ENCODE data around the gene DNAH17. TPM values are rescaled to one million over a fixed set of nuclear protein-coding genes. Genes with fewer than 3 reads are reported as not detected.
"Not testable (repeated sequence)": the region's sequence is repeated elsewhere in the genome, so short reads cannot be mapped to it uniquely, and the experiment has no call there.

DNAH17 gene
- polyA plus RNA-seq, 3 donors: 1.9 to 4.5 (median 2.4) TPM

DNA sequence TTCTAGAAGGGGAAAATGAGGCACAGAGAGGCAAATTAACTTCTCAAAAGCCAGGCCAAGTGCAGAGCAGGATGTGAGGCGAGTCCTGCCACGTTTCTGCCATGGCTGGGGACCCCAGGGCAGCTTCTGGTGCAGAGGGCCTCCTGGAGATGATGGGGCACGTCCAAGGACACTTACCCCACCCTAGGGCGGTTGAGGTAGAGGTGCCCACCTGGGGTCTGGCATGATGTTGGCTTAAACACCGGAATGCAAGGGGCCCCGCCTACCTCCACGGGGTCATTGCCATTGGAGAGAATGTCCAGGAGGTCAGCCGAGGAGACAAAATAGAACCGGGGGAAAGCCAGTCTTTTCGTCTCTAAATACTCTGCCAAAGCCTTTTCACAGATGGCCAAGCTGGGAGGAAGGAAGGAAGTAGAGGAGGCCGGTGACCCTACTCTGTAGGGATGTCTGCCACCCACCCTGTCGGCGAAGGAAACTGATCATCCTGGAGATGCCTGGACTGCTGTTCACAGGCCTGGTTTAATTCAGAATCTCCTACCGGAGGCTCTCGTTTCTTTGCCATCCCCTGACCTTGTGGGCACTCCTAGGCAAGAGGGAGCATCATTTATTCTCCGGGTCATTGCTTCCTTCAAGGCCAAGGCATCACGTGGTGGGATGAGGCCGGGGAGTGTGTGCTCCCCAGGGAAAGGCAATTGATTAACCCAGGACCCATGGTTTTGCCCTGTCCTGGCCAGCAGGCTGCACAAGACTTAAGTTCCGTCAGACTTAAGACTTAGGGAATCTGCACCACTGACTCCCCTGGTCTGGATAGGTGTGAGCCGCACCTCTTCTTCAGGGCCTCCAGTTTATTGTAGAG, 70.5 kb downstream of the DNAH17 start:
- no peak for DNase-seq (ENCODE audit: extremely low read depth in 1 of 11, low read depth in 9 of 11, low spot score in 4 of 11)

DNA sequence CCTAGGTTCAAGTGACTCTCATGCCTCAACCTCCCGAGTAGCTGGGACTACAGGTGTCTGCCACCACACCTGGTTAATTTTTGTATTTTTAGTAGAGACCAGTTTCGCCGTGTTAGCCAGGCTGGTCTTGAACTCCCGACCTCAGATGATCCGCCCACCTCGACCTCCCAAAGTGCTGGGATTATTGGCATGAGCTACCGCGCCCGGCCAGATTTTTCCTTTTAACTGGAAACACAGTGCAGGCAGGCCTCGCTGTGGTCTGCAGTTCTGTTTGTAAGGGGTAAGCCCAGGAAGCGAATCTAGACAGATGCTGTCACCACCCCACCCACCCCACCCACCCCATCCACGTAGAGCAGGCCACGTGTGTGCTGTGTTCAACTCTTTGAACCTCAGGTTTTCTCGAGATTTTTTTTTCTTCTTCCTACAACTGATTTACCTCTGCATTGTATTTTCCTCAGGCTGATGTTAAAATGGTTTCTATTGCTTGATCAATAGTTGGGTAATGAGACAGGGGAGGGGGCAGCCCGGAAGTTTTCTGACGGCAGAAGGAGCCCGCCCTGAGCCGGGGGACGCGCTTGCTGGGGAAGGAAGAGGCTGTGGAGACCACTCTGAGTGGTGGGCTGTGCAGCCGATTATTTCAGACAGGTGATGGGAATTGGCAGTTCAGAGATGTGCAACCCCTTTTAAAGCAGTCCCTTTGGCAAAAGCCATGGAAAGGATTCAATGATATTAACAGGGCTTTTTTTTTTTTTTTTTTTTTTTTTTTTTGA, 72.9 kb downstream of the DNAH17 start:
- no peak for DNase-seq (ENCODE audit: extremely low read depth in 1 of 11, low read depth in 9 of 11, low spot score in 4 of 11)

DNA sequence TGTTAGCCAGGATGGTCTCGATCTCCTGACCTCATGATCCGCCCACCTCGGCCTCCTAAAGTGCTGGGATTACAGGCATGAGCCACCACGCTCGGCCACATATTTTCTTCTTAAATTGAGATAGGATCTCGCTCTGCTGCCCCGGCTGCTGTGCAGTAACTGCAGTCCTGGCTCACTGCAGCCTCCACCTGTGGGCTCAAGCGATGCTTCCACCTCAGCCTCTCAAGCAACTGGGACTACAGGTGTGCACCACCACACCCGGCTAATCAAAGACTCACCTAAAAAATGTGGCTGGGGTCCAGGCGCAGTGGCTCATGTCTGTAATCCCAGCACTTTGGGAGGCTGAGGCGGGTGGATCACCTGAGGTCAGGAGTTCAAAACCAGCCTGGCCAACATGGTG, 73.8 kb downstream of the DNAH17 start:
- DNase-seq (ENCODE audit: extremely low read depth in 1 of 11, low read depth in 9 of 11, low spot score in 4 of 11): not testable (repeated sequence)

DNA sequence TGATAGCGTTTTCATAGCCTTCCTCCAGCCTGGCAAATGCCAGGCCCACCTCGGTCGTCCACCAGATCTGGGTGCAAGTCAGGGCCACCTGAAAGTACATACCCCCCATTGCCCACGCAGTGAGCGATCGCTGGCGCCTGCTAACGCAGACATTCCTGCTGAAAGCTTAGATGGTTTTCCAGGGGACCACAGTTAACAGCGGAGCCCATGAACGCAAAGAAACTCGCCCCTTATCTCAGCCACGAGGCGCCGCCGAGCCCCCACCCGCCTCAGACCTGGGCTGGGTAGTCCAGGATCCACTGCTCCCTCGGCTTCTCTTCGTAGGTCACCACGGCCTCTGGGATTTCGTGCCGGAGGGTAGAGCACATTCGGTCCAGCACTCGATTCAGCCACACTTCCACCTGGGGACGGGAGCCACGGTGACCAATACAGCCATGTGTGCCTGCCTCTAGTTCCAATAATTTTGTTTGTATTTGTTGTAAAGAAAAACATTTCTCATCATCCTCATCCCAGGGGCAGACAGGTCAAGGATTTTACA, 74.5 kb downstream of the DNAH17 start:
- DNase-seq (ENCODE audit: extremely low read depth in 1 of 11, low read depth in 9 of 11, low spot score in 4 of 11): no peak

DNA sequence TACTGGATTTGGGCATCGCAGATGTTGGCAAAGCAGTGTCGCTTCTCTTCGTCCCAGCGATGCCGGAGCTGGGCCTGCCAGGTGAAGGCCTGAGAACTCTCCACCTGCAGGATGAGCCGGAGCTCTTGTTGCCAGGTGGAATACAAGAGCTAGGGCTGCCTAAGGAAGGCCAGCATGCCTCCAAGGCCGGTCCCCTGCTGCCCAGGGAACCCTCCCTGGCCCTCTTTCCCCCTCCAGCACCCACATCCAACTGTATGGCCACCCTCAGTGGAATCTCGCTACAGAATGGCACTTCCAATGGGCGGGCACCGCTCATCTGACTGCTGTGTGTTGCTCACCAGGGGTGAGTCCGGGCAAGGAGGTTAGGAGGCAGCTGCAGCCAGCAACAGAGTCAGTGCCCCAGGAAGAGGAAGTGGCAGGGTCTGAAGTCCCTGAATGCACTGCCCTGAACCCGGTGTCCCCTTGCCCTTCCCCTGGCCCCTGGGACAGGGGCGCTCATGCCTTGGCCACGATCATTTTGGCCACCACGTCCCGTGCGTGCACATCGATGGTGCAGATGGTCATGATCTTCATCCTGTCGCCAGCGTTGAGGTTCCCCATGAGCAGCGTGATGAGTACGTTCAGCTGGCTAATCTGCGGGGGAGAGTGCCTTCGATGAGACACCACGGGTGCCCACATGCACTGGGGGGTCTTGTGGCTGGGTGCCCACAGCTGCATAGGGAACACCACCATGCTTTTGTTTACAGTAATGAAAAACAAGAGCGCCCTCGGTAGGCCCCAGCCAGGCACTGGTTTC, 75.8 kb downstream of the DNAH17 start:
- no peak for DNase-seq (ENCODE audit: extremely low read depth in 1 of 11, low read depth in 9 of 11, low spot score in 4 of 11)

DNA sequence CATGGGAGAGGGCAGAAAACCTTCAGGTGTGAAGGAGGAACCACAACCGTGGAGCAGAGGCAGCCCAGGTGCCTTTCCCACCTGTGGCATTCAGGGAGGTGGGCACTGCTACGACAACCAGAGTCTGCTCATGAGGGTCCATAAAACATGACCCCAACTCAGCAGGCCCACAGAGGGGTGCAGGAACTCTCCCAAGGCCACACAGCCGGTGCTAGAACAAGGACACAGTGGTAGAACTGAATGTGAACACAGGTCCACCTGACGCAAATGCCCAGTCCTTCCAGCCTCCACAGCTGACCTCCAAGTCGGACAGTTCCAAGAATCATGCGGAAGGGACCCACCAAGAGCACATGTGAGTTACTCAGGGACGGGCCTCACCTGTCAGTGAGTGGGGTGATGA, 76.4 kb downstream of the DNAH17 start:
- DNase-seq (ENCODE audit: extremely low read depth in 1 of 11, low read depth in 9 of 11, low spot score in 4 of 11): no peak

DNA sequence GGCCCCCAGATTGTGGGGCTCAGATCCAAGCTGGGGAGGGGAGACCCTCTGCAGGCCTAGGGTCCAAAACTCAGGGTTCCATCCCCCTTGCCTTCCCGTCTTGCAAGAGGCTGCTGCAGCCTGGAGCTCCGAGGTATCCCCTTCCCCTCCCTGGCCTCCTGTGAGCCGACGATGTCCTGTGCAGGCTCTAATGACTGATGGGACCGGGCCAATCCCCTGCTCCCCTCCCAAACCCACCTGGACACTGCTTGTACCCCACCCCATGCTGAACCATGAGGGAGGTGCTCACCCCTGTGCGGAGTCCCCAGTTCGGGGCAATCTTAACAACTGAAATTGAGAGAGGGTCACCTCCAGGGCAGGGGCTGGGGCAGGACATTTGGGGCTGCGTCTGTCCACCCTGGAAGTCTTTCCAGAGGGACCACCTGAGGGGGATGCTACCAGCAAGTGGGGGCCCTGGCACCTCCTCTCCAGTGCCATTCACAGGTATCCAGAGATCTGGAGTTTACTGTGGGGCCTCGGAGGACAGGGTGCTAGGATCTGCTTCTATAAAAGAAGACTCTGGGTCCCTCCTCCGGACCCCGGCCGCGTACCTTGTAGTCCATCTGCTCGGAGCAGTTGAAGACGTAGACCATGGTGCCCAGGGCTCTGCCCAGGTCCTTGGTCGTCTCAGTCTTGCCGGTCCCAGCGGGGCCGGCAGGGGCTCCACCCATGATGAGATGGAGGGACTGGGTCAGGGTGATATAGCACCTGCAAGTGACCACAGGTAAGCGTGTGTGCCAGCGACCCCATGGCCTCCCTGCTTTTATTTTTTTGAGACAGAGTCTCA, 77.3 kb downstream of the DNAH17 start:
- no peak for DNase-seq (ENCODE audit: extremely low read depth in 1 of 11, low read depth in 9 of 11, low spot score in 4 of 11)

DNA sequence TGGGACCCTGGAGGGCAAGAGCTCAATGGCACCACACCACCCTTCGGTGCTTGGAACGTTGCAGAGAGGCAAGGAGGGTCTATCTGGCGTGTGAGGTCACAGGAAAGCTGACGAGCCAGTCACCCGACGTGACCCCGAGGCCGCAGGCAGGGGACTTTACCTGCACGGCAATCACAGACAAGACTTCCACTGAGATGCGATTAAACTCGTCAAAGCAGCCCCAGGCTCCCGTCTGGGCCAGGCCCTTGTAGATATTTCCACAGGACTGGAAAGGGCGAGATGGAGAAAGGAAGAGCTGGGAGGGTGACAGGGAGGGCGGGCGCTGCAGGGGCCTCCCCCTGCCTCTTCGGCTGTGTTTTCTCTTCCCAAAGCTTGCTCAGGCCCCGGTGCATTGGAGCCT, 78.3 kb downstream of the DNAH17 start:
- DNase-seq (ENCODE audit: extremely low read depth in 1 of 11, low read depth in 9 of 11, low spot score in 4 of 11): no peak

DNA sequence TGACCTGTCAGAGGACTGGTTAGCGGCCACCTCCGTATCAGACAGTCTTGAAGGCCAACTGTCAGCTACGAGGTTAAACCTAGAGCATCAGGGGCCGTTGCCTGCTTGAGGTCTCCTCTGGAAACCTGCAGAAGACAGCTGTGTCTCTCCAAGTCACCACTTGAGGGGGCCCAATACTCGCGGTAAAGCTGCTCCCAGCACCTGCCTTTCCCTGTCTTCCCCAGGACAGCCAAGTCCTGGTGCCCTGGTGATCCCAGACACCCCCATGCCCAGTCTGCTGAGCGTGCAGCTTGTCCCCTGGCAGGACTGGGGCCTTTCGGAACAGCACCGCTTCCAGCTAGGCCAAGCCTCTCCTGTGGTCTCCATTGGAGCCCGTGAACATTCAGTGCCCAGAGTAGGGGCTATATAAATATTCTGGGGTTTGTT, 80.1 kb downstream of the DNAH17 start:
- peak in 9 of 11 donors; percentile 24 to 62 (median 52) for DNase-seq (ENCODE audit: extremely low read depth in 1 of 11, low read depth in 9 of 11, low spot score in 4 of 11)

DNA sequence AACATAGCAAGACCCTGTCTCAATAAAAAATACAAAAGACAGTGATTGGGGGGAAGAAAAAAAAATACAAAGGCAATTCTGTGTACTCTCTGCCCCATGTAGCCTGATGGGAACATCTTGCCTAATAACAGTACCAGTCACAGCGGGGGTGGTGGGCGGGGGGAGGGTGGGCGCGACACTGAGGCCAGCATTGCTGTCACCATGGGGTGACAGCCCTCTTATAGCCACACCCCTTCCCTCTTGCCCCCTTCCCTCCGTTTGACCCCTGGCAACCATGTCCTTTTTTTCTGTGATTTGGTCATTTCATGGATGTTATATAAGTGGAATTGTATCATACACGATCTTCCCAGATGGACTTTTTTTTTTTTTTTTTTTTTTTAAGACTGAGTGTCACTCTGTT, 80.9 kb downstream of the DNAH17 start:
- DNase-seq (ENCODE audit: extremely low read depth in 1 of 11, low read depth in 9 of 11, low spot score in 4 of 11): no peak

DNA sequence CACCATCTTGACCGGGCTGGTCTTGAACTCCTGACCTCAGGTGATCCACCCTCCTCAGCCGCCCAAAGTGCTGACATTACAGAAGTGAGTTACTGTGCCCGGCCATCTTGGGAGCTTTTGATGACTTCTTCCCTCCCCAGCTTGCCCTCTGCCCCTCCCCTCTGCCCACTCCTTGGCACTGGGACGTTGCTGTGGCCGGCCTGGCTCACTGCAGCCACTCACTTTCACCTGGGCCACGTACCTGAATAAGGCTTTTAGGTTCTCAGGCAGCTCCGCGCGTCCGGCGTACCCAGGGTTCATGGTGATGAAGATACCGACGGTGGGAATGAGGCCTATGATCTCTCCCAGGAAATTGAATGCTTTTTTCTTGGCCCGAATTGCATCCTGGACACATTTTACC, 81.6 kb downstream of the DNAH17 start:
- no peak for DNase-seq (ENCODE audit: extremely low read depth in 1 of 11, low read depth in 9 of 11, low spot score in 4 of 11)

DNA sequence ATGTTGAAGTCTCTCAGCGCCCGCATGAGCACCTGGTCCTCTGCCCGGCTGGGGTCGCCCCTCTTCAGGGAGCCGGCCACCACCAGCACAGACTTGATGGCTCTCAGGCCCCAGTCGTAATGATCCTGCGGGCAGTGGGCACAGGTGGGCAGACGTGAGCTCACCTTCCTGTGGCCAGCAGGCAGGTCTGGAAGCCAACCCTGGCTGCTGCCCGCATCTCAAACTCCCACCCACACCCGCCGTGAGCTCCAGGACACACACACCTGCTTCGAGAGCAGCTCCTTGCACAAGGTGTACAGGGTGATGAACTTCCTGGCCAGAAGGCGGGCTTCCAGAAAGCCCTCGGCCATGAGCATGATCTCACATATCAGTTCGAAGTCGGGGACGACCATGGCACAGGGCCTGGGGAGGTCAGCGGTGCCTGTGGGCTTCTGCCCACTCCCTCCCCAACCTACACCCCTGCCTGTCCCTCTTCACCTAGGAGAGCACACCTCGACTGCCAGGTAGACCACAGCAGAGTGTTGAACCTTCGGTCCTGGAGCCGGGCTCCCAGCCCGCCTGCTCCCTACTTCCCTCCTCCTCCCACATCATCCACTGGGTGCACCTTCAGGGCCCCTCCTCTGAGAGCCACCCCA, 82.4 kb downstream of the DNAH17 start:
- no peak for DNase-seq (ENCODE audit: extremely low read depth in 1 of 11, low read depth in 9 of 11, low spot score in 4 of 11)

DNA sequence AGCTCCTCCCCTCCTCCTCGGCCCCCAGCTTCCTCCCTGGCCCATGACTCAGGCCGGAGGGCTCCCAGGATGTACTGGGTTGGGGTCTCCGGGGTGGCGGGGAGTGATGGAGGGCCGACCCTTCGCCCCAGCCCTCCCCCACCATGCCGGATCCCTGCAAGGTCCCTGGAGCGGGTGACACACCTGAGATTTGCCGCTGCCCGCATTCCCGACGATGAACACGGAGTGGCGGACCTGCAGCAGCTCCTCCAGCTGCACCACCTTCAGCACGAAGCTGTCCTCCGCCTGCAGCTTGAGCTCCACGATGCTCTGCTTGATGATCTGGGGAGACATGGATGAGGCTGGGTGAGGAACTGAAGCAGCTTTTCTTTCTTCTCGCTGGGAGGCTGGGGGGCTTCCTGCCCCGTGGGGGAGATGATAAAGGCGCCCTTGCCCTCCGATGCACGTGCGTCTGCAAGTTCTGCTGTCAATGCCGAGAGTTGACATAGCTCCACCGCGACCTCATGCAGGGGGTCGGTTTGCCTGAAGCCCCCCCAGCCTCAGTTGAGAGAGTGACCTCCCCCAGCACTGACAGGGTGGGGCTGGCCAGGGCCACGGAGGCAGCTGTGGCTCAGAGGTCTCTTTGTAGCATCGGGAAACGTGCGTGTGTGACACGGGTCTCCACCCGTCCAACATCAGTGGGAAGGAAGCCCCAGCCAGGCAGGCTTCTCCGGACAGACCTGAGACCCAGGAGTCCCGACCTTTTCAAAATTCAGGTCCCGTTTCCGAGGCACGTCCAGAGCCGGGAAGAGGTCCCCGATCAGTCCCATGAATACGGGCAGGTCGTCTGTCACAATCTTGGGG, 83.1 kb downstream of the DNAH17 start:
- no peak for DNase-seq (ENCODE audit: extremely low read depth in 1 of 11, low read depth in 9 of 11, low spot score in 4 of 11)

DNA sequence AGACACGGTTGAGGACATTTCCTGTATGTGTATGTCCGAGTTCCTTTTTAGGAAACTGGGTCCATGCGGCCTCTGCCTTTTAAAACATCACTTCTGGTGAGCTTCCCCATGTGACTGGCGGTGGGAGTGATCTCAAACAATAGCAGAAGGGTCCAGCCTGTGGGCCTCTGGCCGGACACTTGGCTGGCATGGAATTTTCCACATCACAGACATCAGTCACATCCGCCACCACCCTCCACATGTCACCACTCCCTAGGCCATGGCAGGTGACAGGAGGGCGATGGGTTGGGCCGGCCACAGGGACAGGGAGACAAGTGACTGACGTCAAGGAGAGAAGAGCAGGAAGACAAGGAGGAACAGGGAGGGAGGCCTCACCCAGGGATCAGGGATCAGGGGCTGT, 83.7 kb downstream of the DNAH17 start:
- no peak for DNase-seq (ENCODE audit: extremely low read depth in 1 of 11, low read depth in 9 of 11, low spot score in 4 of 11)

DNA sequence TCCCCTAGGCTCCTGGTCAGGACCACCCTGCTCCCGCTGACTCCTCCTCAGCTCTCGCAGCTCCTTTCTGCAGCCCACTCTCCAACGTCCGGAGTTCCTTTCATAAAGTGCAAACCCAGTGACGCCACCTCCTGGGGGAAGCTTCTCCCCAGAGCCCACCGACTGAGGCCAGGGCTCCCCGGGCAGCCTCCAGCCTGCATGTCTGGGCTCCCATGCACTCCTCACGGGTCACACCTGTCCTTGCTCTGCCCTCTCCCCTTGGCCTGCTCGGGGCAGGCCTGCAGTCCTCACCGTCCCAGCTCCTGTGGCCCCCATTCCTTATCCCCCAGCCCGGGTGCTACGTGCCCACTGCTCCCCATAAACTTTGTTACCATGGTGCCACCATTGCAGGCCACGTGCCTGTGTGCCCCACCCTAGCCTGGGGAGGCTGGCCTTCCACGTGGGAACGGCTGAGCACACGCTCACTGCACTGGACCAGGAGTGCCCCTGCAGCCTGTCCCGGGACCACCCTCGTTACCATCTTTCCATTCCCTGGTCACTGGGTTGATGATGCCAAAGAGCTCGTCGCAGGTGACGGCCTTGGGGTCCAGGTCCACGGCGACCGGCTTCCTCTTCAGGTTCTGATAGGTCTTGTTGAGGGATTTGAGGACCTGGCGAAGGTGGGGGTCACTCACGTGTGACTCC, 84.9 kb downstream of the DNAH17 start:
- no peak for DNase-seq (ENCODE audit: extremely low read depth in 1 of 11, low read depth in 9 of 11, low spot score in 4 of 11)

DNA sequence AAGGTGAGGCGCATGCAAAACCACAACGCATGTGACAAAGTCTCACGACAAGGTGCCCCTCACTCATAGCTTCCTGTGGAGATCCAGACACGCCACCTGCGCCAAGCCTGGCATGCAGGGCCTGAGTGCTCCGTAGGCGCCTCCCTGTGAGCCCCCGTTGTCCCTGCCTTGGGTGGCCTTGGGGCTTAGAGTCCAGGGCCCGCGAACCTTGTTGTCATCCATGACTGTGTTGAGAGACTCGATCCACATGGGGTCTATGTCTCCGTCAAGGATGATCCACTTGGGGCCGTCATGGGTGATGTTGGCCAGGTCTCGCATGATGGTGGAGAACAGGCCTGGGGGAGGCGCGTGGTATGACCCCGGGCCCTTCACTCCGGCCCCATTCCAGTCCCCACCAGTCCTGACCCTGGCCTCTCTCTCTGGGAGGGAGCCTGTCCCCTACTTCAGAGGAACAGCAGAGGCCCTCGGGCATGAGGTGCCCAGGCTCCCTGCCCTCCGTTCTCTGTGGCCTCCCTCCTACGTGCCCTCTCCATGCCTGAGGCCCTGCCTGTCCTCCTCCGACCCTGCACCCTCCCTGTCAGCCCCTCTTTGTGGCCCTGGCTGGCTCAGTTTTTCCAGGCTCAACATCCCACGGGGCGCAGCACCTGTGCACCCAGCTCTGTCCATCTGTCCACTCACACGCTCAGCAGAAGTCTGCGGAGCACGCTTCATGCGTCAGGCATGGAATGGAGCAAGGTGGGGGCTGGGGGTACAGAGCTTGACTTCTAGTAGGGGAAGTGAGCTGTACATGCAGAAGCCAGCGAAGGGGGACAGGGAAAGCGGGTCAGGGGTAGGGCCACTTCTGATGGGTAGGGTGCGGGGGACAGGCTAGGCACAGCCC, 85.7 kb downstream of the DNAH17 start:
- no peak for DNase-seq (ENCODE audit: extremely low read depth in 1 of 11, low read depth in 9 of 11, low spot score in 4 of 11)
